Endothelial cell of umbilical vein (primary cell): ENCODE measurements around the gene FOLR2. TPM values are rescaled to one million over a fixed set of nuclear protein-coding genes. Genes with fewer than 3 reads are reported as not detected.

Experiments
- BruUV-seq: library from RNA; stranded (reverse); fragments of 400-500 nt; replicated peaks from 2 replicates; lab custom pipeline; 2021; lab: Mats Ljungman, UMichigan
- CTCF ChIA-PET: fragments of 300-600, 350-600 bp; sonication (Branson Sonifier 250); formaldehyde crosslinking; loops from one replicate; lab custom pipeline; 2021; ENCODE audit warnings: antibody characterized with exemption, inconsistent platforms; lab: Charles Lee
- POLR2A ChIA-PET: fragments of 300-600, 350-600 bp; sonication (Branson Sonifier 250); formaldehyde crosslinking; loops from one replicate; lab custom pipeline; 2021; ENCODE audit warnings: antibody characterized with exemption, inconsistent platforms; lab: Charles Lee
- DNase-seq: peaks from one replicate; pipeline ENCODE4 v3.0.0-alpha.2; 2011; ENCODE audit warnings: low read depth, low spot score
- FAIRE-seq: peaks from 2 replicates; lab custom pipeline; 2011; peaks lifted over from hg19 to GRCh38; lab: Jason Lieb, UNC
- H2AFZ ChIP-seq: 2 replicates; pipeline ENCODE4 v1.6.0; 2012; ENCODE audit warnings: low read depth, low read length, control low read depth, inconsistent platforms
- H3K27ac ChIP-seq: 2 replicates; pipeline ENCODE4 v1.5.1; 2011; ENCODE audit warnings: low read depth, mild to moderate bottlenecking, control low read depth, low read length, moderate library complexity; ENCODE audit not compliant: insufficient read depth
- H3K27me3 ChIP-seq, 2 experiments: 2 replicates each; pipeline versions ENCODE4 v1.6.0 to v1.6.1; 2011; ENCODE audit warnings: low read length in 2 of 2, mixed read lengths in 1 of 2; ENCODE audit not compliant: control insufficient read depth in 2 of 2, insufficient read depth in 2 of 2
- H3K36me3 ChIP-seq, 2 experiments: 2 replicates in 1 of 2; 3 replicates in 1 of 2; pipeline ENCODE4 v1.5.1; 2011; ENCODE audit warnings: low read length in 2 of 2, mild to moderate bottlenecking in 1 of 2, moderate library complexity in 1 of 2; ENCODE audit not compliant: control insufficient read depth in 2 of 2, insufficient read depth in 2 of 2; ENCODE audit errors: extremely low read depth in 1 of 2
- H3K4me1 ChIP-seq: 3 replicates; pipeline ENCODE4 v1.5.1; 2011; ENCODE audit warnings: mild to moderate bottlenecking, low read length; ENCODE audit not compliant: control insufficient read depth, insufficient read depth; ENCODE audit errors: extremely low read depth
- H3K4me2 ChIP-seq: 2 replicates; pipeline ENCODE4 v1.6.1; 2011; ENCODE audit warnings: low read length, control low read depth, mixed read lengths; ENCODE audit not compliant: insufficient read depth
- H3K4me3 ChIP-seq, 3 experiments: fragments of 200-600 bp in 1 of 3; sonication (generic), shearing (Covaris generic) in 1 of 3; replicated peaks in 1 of 3; 2 replicates each; pipeline ENCODE4 v1.5.1; 2011 to 2016; ENCODE audit warnings: control low read depth in 3 of 3, low read length in 3 of 3, mild to moderate bottlenecking in 2 of 3, inconsistent platforms in 1 of 3, low read depth in 1 of 3, moderate library complexity in 1 of 3; ENCODE audit not compliant: insufficient read depth in 1 of 3
- H3K79me2 ChIP-seq: 2 replicates; pipeline ENCODE4 v1.6.0; 2012; ENCODE audit warnings: low read length, inconsistent platforms; ENCODE audit not compliant: control insufficient read depth, insufficient read depth
- H3K9ac ChIP-seq: replicated peaks from 2 replicates; pipeline ENCODE3; 2011; ENCODE audit warnings: low read length, control low read depth; ENCODE audit not compliant: insufficient read depth; ENCODE audit errors: extremely low read depth
- H3K9me1 ChIP-seq: replicated peaks from 3 replicates; pipeline ENCODE4 v1.6.0; 2011; ENCODE audit warnings: mild to moderate bottlenecking, low read length; ENCODE audit not compliant: control insufficient read depth, insufficient read depth; ENCODE audit errors: extremely low read depth
- H3K9me3 ChIP-seq: replicated peaks from 2 replicates; pipeline ENCODE4 v1.5.1; 2012; ENCODE audit warnings: low read length, inconsistent platforms; ENCODE audit not compliant: control insufficient read depth, insufficient read depth
- H4K20me1 ChIP-seq: replicated peaks from 2 replicates; pipeline ENCODE3; 2011; ENCODE audit warnings: mild to moderate bottlenecking, low read length; ENCODE audit not compliant: control insufficient read depth, insufficient read depth; ENCODE audit errors: extremely low read depth
- EZH2 ChIP-seq: IDR thresholded peaks from 2 replicates; pipeline ENCODE4 v1.6.1; 2012; ENCODE audit warnings: borderline replicate concordance, low read depth, mild to moderate bottlenecking, moderate library complexity, low read length, inconsistent platforms; ENCODE audit not compliant: severe bottlenecking
- FOS ChIP-seq: IDR thresholded peaks from 2 replicates; pipeline ENCODE4 v1.6.1; 2011; ENCODE audit warnings: mild to moderate bottlenecking, low read length, moderate library complexity, borderline replicate concordance; ENCODE audit not compliant: insufficient read depth
- GATA2 ChIP-seq: IDR thresholded peaks from 2 replicates; pipeline ENCODE4 v1.7.0; 2011; ENCODE audit warnings: low read depth, mild to moderate bottlenecking, moderate library complexity, mixed read lengths, low read length; ENCODE audit not compliant: insufficient read length, insufficient read depth
- JUN ChIP-seq: IDR thresholded peaks from 2 replicates; pipeline ENCODE4 v1.6.1; 2011; ENCODE audit warnings: borderline replicate concordance, low read depth; ENCODE audit not compliant: insufficient read length, insufficient read depth
- MAX ChIP-seq: IDR thresholded peaks from 2 replicates; pipeline ENCODE4 v1.6.1; 2011; ENCODE audit not compliant: insufficient read depth, insufficient read length
- MYC ChIP-seq: IDR thresholded peaks from one replicate; pipeline ENCODE4 v1.6.1; 2011; ENCODE audit warnings: mild to moderate bottlenecking, low read depth, low read length
- POLR2A ChIP-seq: IDR thresholded peaks from 2 replicates; pipeline ENCODE4 v1.6.1; 2012; ENCODE audit warnings: low read depth, mild to moderate bottlenecking, control low read depth, low read length
- POLR2AphosphoS5 ChIP-seq: IDR thresholded peaks from 2 replicates; pipeline ENCODE4 v1.6.1; 2012; ENCODE audit warnings: low read depth, mild to moderate bottlenecking, control low read depth, low read length, moderate library complexity; ENCODE audit not compliant: insufficient read depth
- dilution Hi-C: fragments of 300-500 bp; cut with MboI; formaldehyde crosslinking; loops from one replicate; pipeline ENCODE4 v1.15.0; 2019; ENCODE audit warnings: low sequenced_read_pairs; ENCODE audit not compliant: extremely low pct_ligation_motif_present
- intact Hi-C: fragments of 100-400 bp; cut with micrococcal nuclease; formaldehyde crosslinking; loops from one replicate; pipeline ENCODE4 v1.10.0; 2022
- polyA plus RNA-seq, 4 experiments: library from polyadenylated mRNA; depleted of rRNA in 3 of 4; stranded (reverse) in 3 of 4; unstranded in 1 of 4; fragments of >200 nt; gene quantifications; 2 replicates each; pipeline versions ENCODE4 v1.2.1 to v1.2.3, GENCODE V29; 2011 to 2012; ENCODE audit warnings: missing spikeins in 1 of 4
- total RNA-seq: library from RNA; stranded (reverse); gene quantifications from 2 replicates; pipeline ENCODE4 v1.2.3, GENCODE V29; 2021
- TF ChIP-seq, protein P1 (sequence below), 2 donors: IDR thresholded peaks; 1 replicate in 1 of 2; 2 replicates in 1 of 2; pipeline ENCODE4 v1.5.1; 2011; ENCODE audit warnings: low read length in 2 of 2, mild to moderate bottlenecking in 2 of 2, moderate library complexity in 2 of 2, control low read depth in 1 of 2, inconsistent platforms in 1 of 2, low read depth in 1 of 2; ENCODE audit not compliant: insufficient read depth in 1 of 2; ENCODE audit errors: extremely low read depth in 1 of 2

FOLR2 gene
- total and polyA plus RNA-seq, 2 donors (not counting 3 experiments of a cell fraction or from before 2014, with no cell fraction given), result not detected

- FAIRE-seq, result peak; percentile 28
- TF ChIP-seq JUN (no peak), POLR2A (peak; percentile 53), GATA2 (no peak), POLR2AphosphoS5 (peak; percentile 49), EZH2 (no peak), MAX (no peak), FOS (no peak), MYC (no peak)
- TF ChIP-seq, protein P1, sequence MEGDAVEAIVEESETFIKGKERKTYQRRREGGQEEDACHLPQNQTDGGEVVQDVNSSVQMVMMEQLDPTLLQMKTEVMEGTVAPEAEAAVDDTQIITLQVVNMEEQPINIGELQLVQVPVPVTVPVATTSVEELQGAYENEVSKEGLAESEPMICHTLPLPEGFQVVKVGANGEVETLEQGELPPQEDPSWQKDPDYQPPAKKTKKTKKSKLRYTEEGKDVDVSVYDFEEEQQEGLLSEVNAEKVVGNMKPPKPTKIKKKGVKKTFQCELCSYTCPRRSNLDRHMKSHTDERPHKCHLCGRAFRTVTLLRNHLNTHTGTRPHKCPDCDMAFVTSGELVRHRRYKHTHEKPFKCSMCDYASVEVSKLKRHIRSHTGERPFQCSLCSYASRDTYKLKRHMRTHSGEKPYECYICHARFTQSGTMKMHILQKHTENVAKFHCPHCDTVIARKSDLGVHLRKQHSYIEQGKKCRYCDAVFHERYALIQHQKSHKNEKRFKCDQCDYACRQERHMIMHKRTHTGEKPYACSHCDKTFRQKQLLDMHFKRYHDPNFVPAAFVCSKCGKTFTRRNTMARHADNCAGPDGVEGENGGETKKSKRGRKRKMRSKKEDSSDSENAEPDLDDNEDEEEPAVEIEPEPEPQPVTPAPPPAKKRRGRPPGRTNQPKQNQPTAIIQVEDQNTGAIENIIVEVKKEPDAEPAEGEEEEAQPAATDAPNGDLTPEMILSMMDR (IDR thresholded peaks at IDR 0.05; ENCODE audit: extremely low read depth in 1 of 2, insufficient read depth in 1 of 2, low read depth in 1 of 2, low read length in 2 of 2), result no peak
- ChIA-PET CTCF (interaction anchor here (0.6 to 1.7 kb wide), 8 partner anchors 12 to 248 kb away, joined by 3 to 11 read pairs (median 4); no protein-coding TSS in a partner anchor), POLR2A (no interaction called here)
- intact Hi-C loops, result no loop called here
- dilution Hi-C loops, result no loop called here
- DNase-seq, result no peak
- no peaks in the 10 kb centered on the region for H3K9me1 ChIP-seq
- H3K36me3 ChIP-seq, result peaks cover 2 to 26% of the 10 kb centered on the region in 2 experiments
- peak within 1 kb of the TSS; percentile 82 for H3K9ac ChIP-seq
- H3K9me3 ChIP-seq, result no peaks in the 10 kb centered on the region
- peak within 1 kb of the TSS; percentile 89 for H3K4me2 ChIP-seq
- peak within 1 kb of the TSS; percentile 89 for H2AFZ ChIP-seq
- H3K4me3 ChIP-seq, result peak within 1 kb of the TSS; percentile 76 to 94 (median 94)
- peaks cover 9% of the 10 kb centered on the region for H3K4me1 ChIP-seq
- H3K27me3 ChIP-seq, result no peaks in the 10 kb centered on the region
- no peaks in the 10 kb centered on the region for H4K20me1 ChIP-seq
- BruUV-seq, result no TSS peak
- H3K27ac ChIP-seq, result peak within 1 kb of the TSS; percentile 60
- H3K79me2 ChIP-seq, result peaks cover 21% of the 10 kb centered on the region
Observed at GRCh38 chr11:72224564-72225410, 8.2 kb downstream of the FOLR2 start, which contains the start of gene INPPL1. TSS of gene INPPL1 (plus strand) at chr11:72224767. CDS start at chr11:72224985, 218 bp downstream.
